Nephron progenitor cell (in vitro differentiated cells): ENCODE results near the gene IPMK.

Experiments used
- DNase-seq: peaks from one replicate; pipeline ENCODE4 v3.0.0; 2021
- H3K27ac Mint-ChIP-seq: 2 replicates; pipeline ENCODE4 v1.8.0; 2021; ENCODE audit warnings: mild to moderate bottlenecking, moderate library complexity, mixed read lengths
- H3K27me3 Mint-ChIP-seq: 2 replicates; pipeline ENCODE4 v1.8.0; 2021; ENCODE audit warnings: mild to moderate bottlenecking, low read depth, mixed read lengths; ENCODE audit not compliant: poor library complexity
- H3K36me3 Mint-ChIP-seq: 2 replicates; pipeline ENCODE4 v1.8.0; 2021; ENCODE audit warnings: low read depth, mixed read lengths
- H3K4me1 Mint-ChIP-seq: 2 replicates; pipeline ENCODE4 v1.8.0; 2021; ENCODE audit warnings: mixed read lengths
- H3K4me3 Mint-ChIP-seq: 2 replicates; pipeline ENCODE4 v1.8.0; 2021; ENCODE audit warnings: mild to moderate bottlenecking, moderate library complexity, mixed read lengths
- H3K9me3 Mint-ChIP-seq: 2 replicates; pipeline ENCODE4 v1.8.0; 2021; ENCODE audit warnings: mild to moderate bottlenecking, moderate library complexity, mixed read lengths
- TF ChIP-seq, protein P1 (sequence below): fragments of 200-600 bp; sonication (generic); IDR thresholded peaks from 2 replicates; pipeline ENCODE4 v1.5.0; 2021; ENCODE audit warnings: antibody characterized with exemption

IPMK gene

DNA sequence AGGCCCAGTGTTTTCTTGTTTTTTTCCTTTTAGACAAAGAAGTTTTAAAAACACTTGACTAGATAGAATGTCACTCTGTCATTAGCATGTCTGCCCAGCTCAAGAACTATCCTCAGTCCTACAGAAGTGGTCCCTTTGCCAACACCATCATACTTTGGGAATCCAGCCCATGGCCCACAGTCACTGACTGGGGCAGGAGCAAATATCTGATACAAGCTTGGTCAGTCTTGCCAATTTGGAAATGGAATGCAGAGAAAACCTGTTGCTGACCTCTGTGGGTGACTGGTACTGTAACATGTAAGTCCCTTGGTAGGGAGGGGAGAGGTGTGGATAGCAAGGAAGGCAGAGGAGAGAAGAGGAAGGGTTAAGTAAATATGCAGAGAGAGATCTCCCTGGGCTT is 47.8 kb downstream of the IPMK start:
- H3K27me3 Mint-ChIP-seq = no peaks in the 10 kb centered on the region
- TF ChIP-seq, protein P1, sequence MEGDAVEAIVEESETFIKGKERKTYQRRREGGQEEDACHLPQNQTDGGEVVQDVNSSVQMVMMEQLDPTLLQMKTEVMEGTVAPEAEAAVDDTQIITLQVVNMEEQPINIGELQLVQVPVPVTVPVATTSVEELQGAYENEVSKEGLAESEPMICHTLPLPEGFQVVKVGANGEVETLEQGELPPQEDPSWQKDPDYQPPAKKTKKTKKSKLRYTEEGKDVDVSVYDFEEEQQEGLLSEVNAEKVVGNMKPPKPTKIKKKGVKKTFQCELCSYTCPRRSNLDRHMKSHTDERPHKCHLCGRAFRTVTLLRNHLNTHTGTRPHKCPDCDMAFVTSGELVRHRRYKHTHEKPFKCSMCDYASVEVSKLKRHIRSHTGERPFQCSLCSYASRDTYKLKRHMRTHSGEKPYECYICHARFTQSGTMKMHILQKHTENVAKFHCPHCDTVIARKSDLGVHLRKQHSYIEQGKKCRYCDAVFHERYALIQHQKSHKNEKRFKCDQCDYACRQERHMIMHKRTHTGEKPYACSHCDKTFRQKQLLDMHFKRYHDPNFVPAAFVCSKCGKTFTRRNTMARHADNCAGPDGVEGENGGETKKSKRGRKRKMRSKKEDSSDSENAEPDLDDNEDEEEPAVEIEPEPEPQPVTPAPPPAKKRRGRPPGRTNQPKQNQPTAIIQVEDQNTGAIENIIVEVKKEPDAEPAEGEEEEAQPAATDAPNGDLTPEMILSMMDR = no peak
- H3K36me3 Mint-ChIP-seq = peaks cover 26% of the 10 kb centered on the region
- H3K27ac Mint-ChIP-seq = no peak overlapping the region
- H3K4me1 Mint-ChIP-seq = no peaks in the 10 kb centered on the region
- no peaks in the 10 kb centered on the region for H3K9me3 Mint-ChIP-seq
- no peak for DNase-seq
- no peak overlapping the region for H3K4me3 Mint-ChIP-seq

DNA sequence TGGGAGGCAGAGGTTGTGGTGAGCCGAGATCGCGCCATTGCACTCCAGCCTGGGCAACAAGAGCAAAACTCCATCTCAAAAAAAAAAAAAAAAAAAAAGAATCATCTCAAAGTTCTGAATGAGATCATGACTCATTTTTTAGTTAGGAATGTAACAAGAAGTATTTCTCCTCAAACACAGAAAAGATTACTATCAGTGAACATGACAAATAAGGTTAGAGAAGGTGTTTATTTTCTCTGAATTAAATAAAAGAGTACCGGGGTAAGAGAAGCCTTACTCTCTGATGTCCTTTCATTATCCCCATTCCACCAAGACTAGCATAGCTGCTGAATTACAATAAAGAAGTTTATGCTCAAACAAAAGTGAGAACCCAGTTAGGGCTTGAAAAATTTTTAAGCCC is 50.1 kb downstream of the IPMK start:
- H3K9me3 Mint-ChIP-seq = no peaks in the 10 kb centered on the region
- TF ChIP-seq, protein P1 = no peak
- no peaks in the 10 kb centered on the region for H3K4me1 Mint-ChIP-seq
- no peaks in the 10 kb centered on the region for H3K27me3 Mint-ChIP-seq
- H3K27ac Mint-ChIP-seq = no peak overlapping the region
- no peak overlapping the region for H3K4me3 Mint-ChIP-seq
- H3K36me3 Mint-ChIP-seq = peaks cover 31% of the 10 kb centered on the region
- no peak for DNase-seq

DNA sequence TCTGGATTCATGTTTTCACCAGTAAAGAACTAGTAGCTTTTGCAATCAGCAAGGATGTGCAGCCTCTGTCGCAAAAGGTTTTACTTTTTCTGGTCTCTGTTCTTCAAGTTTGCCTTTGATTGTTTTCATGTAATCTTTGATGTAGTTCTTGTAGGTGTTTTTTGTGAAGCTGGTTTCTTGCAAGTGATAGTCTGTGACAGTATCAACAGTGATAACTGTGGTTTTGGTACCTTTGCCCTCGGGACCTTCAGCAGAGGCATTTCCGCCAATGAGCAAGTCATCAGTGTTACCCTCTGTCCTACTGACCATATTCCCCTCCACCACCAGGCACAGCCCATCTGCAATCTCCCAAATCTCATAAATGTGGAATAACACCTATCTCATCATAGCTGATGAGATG is 55.1 kb downstream of the IPMK start:
- Mint-ChIP-seq H3K4me1 (no peaks in the 10 kb centered on the region), H3K27me3 (no peaks in the 10 kb centered on the region), H3K36me3 (peaks cover 74% of the 10 kb centered on the region), H3K4me3 (no peak overlapping the region), H3K9me3 (peaks cover 5% of the 10 kb centered on the region), H3K27ac (no peak overlapping the region)
- TF ChIP-seq, protein P1 = no peak
- DNase-seq = no peak

DNA sequence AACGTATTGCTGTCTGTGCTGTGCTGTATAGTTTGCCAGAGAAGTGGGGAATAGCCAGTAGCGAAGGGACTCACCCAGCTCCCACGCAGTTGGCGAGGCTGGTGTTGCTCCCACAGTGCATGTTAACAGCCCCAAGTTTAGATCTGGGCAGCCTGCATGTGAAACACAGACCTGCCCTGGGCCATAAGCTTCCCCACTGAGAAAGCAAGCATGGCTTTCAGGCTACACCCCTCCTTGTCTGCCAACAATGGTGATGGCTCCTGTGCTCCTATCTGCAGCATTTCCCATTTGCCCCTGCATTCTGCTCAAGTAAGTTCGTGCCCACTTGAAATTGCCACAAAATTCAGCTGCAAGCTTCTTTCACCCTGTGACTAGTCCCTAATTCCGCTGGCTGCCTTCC is 57.5 kb downstream of the IPMK start:
- Mint-ChIP-seq H3K4me1 (no peaks in the 10 kb centered on the region), H3K27me3 (no peaks in the 10 kb centered on the region), H3K9me3 (peaks cover 5% of the 10 kb centered on the region), H3K36me3 (peaks cover 83% of the 10 kb centered on the region), H3K4me3 (no peak overlapping the region), H3K27ac (peak overlapping the region; percentile 70)
- DNase-seq = no peak
- TF ChIP-seq, protein P1 = no peak

DNA sequence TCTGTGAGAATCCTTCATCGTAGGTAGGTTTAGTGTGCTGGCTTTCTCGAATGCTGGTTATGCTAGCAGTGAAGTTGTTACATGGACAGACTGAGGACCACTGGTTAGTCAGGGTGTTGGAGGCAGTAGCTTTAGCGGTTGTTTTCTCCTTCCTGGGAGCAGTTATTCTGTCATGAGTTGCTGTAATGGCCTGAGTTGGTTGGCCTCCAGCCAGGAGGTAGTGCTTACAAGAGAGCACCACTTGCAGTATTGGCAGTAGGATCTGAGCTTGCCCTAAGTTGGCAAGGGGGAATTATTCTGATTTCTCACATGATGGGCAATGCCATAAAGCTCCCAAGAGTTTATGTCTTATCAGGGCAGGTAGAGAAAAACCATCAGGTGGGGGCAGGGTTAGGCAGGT is 58.0 kb downstream of the IPMK start:
- Mint-ChIP-seq H3K36me3 (peaks cover 80% of the 10 kb centered on the region), H3K27ac (no peak overlapping the region), H3K27me3 (no peaks in the 10 kb centered on the region), H3K4me3 (no peak overlapping the region), H3K9me3 (peaks cover 5% of the 10 kb centered on the region), H3K4me1 (no peaks in the 10 kb centered on the region)
- DNase-seq = no peak
- TF ChIP-seq, protein P1 = no peak

DNA sequence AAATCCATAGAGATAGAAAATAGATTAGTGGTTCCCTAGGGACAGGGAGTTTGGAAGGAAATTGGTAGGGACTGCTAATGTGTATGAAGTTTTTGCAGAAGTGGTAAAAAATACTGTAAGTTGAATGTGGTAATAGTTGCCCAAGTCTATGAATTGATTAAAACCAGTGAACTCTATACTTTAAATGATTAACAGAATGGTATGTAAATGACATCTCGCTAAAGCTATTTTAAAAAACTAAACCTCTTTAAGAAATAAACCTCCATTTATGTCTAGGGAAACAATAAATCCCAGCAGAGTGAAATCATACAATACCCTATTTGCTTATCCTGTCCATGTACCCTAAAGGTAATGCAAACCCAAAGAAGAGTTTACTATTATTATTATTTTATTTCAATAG is 61.4 kb downstream of the IPMK start:
- H3K36me3 Mint-ChIP-seq = peaks cover 63% of the 10 kb centered on the region
- no peaks in the 10 kb centered on the region for H3K4me1 Mint-ChIP-seq
- TF ChIP-seq, protein P1 = no peak
- H3K9me3 Mint-ChIP-seq = peaks cover 5% of the 10 kb centered on the region
- no peak overlapping the region for H3K4me3 Mint-ChIP-seq
- no peaks in the 10 kb centered on the region for H3K27me3 Mint-ChIP-seq
- DNase-seq = no peak
- H3K27ac Mint-ChIP-seq = no peak overlapping the region
